Measurements from ENCODE around the gene SCN2A. TPM values are rescaled to one million over a fixed set of nuclear protein-coding genes. Genes with fewer than 3 reads are reported as not detected.

SCN2A gene
- total RNA-seq, 1 experiment from 2014 or later: 0.24 TPM

DNA sequence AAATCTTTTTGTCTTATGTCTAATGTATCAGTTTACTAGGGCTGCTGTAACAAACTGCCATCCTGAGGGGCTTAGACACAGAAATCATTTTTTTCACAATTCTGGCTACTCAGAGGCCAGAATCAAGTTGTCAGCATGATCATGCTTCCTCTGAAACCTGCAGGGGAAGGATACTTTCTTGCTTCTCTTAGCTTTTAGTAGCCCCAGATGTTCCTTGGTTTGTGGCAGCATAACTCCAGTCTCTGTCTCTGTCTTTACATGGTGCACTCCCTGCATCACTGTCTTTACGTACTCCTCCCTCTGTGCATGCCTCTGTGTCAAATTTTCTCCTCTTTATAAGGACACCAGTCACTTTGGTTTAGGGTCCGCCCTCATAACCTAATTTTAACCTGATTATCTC lies 33.3 kb upstream of the SCN2A start:
- no CpG with 5 or more reads among the region's 2 CpGs for WGBS (ENCODE audit: extremely low coverage, insufficient read length, low lambda C conversion rate)
- Histone ChIP-seq H4K8ac (replicated peaks; ENCODE audit: insufficient read length, low read depth, low read length) (no peak overlapping the region), H2BK5ac (ENCODE audit: insufficient read length, low read length) (no peak overlapping the region), H4K5ac (ENCODE audit: insufficient read length, low read depth, low read length) (no peak overlapping the region), H3K9ac (ENCODE audit: extremely low read depth, insufficient read length, low read length) (no peak overlapping the region), H3K4ac (ENCODE audit: low read depth, low read length) (no peak overlapping the region), H2BK120ac (ENCODE audit: low read depth, low read length, poor library complexity, severe bottlenecking) (no peak overlapping the region), H4K20me1 (ENCODE audit: control insufficient read depth, insufficient read depth, insufficient read length) (no peaks in the 10 kb centered on the region), H3K4me2 (ENCODE audit: insufficient read depth, insufficient read length, low read length) (no peak overlapping the region), H2BK12ac (ENCODE audit: insufficient read length, low read depth, low read length) (no peak overlapping the region), H3K27me3 (ENCODE audit: insufficient read depth, low read length) (no peaks in the 10 kb centered on the region), H3K9me3 (ENCODE audit: control insufficient read depth, low read depth, low read length) (no peaks in the 10 kb centered on the region), H3K18ac (ENCODE audit: insufficient read length, low read depth, low read length) (no peak overlapping the region), H3K56ac (ENCODE audit: insufficient read length, low read depth, low read length) (no peak overlapping the region), H2AFZ (ENCODE audit: low read length) (no peak overlapping the region), H3K23me2 (ENCODE audit: insufficient read length, low read depth, low read length, poor library complexity, severe bottlenecking) (no peaks in the 10 kb centered on the region), H2BK15ac (ENCODE audit: low read depth, low read length) (no peak overlapping the region), H3K79me2 (ENCODE audit: insufficient read depth, low read length) (no peaks in the 10 kb centered on the region), H3K4me1 (ENCODE audit: insufficient read depth, low read length) (no peaks in the 10 kb centered on the region), H3K27ac (ENCODE audit: insufficient read length, low read depth, low read length) (no peak overlapping the region), H3K23ac (ENCODE audit: insufficient read length, low read depth, low read length) (no peak overlapping the region), H3T11ph (ENCODE audit: low read length) (no peak overlapping the region), H3K14ac (ENCODE audit: insufficient read depth, low read length) (no peak overlapping the region), H2BK20ac (ENCODE audit: low read depth, low read length, poor library complexity, severe bottlenecking) (no peak overlapping the region), H3K79me1 (ENCODE audit: insufficient read depth, low read depth, low read length, poor library complexity, severe bottlenecking) (no peaks in the 10 kb centered on the region), H4K91ac (ENCODE audit: insufficient read length, low read depth, low read length) (no peak overlapping the region), H2AK5ac (ENCODE audit: insufficient read length, low read length) (no peak overlapping the region)
- no peak for TF ChIP-seq CTCF (conservative IDR thresholded peaks at IDR 0.05)
- H3K4me3 Mint-ChIP-seq: no peak overlapping the region
- H3K27me3 Mint-ChIP-seq (ENCODE audit: low read depth): no peaks in the 10 kb centered on the region
- no peak for DNase-seq
- no peak overlapping the region for H3K27ac Mint-ChIP-seq
- H3K9me3 Mint-ChIP-seq: peaks cover 0 to 2% of the 10 kb centered on the region in 2 experiments; a peak in 2 of 5 replicates
- H3K4me1 Mint-ChIP-seq: peaks cover 6 to 9% of the 10 kb centered on the region in 2 experiments
- H3K36me3 Mint-ChIP-seq (ENCODE audit: insufficient read depth in 1 of 3, low read depth in 3 of 3): no peaks in the 10 kb centered on the region

Measured in H9 (cell line).